ENCODE data around the gene GRAMD1B. TPM values are rescaled to one million over a fixed set of nuclear protein-coding genes. Genes with fewer than 3 reads are reported as not detected.

Gene GRAMD1B
- total RNA-seq, 4 donors from 2014 or later: under 0.01 to 6.5 (median 3.7) TPM

- no peak for DNase-seq
- H3K27ac ChIP-seq: no peak overlapping the region
Observed at GRCh38 chr11:123590296-123590912, 160.3 kb downstream of the GRAMD1B start.

GRCh38 chr11:123593570-123593969 lies 163.5 kb downstream of the GRAMD1B start:
- DNase-seq: no peak
- H3K9me3 ChIP-seq: no peaks in the 10 kb centered on the region
- H3K4me1 ChIP-seq: no peaks in the 10 kb centered on the region
- no peak overlapping the region for H3K27ac ChIP-seq
- H3K36me3 ChIP-seq: no peaks in the 10 kb centered on the region
- H3K4me3 ChIP-seq: no peak overlapping the region
- intact Hi-C loops (cut with DNase I; ENCODE audit: low total_unique reads): no loop called here
- no peak for TF ChIP-seq POLR2A (IDR thresholded peaks at IDR 0.05)
- no peak for TF ChIP-seq CTCF (IDR thresholded peaks at IDR 0.05)
- no peaks in the 10 kb centered on the region for H3K27me3 ChIP-seq

More at GRCh38 chr11:123590296-123590912, 160.3 kb downstream of the GRAMD1B start:
- no peak for TF ChIP-seq CTCF (IDR thresholded peaks at IDR 0.05)
- TF ChIP-seq POLR2A (IDR thresholded peaks at IDR 0.05): no peak
- no peak overlapping the region for H3K4me3 ChIP-seq
- no peaks in the 10 kb centered on the region for H3K4me1 ChIP-seq
- H3K36me3 ChIP-seq: no peaks in the 10 kb centered on the region
- intact Hi-C loops (cut with DNase I; ENCODE audit: low total_unique reads): no loop called here
- no peaks in the 10 kb centered on the region for H3K9me3 ChIP-seq
- no peaks in the 10 kb centered on the region for H3K27me3 ChIP-seq

- no peak for DNase-seq
- TF ChIP-seq CTCF (IDR thresholded peaks at IDR 0.05): no peak
- no peak for TF ChIP-seq POLR2A (IDR thresholded peaks at IDR 0.05)
- no peaks in the 10 kb centered on the region for H3K9me3 ChIP-seq
- H3K27me3 ChIP-seq: no peaks in the 10 kb centered on the region
- no peak overlapping the region for H3K4me3 ChIP-seq
- intact Hi-C loops (cut with DNase I; ENCODE audit: low total_unique reads): no loop called here
- no peaks in the 10 kb centered on the region for H3K4me1 ChIP-seq
- H3K36me3 ChIP-seq: no peaks in the 10 kb centered on the region
- no peak overlapping the region for H3K27ac ChIP-seq
Observed at GRCh38 chr11:123594188-123594901, 164.3 kb downstream of the GRAMD1B start.

DNA sequence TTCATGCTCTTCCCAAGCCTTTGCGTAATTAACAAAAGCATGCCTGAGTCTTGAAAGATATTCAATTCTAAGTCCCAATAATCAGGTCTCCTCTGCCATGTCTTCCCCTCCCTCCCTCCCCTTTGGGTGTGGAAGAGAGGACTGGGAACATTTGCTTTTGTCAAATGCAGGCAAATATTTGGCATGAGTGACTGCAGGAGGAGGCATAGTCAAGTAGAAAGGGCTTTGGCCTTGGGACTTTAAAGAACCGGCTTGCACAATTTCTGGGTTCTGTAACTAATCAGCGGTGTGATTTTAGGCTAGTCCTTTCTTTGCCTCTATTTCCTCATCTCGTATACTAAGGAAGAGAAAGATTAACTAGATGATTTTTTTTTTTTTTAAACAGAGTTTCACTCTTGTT lies 164.9 kb downstream of the GRAMD1B start:
- Histone ChIP-seq H3K9me3 (no peaks in the 10 kb centered on the region), H3K27me3 (no peaks in the 10 kb centered on the region), H3K4me3 (no peak overlapping the region), H3K36me3 (no peaks in the 10 kb centered on the region), H3K4me1 (no peaks in the 10 kb centered on the region), H3K27ac (no peak overlapping the region)
- no peak for DNase-seq
- TF ChIP-seq POLR2A (IDR thresholded peaks at IDR 0.05): no peak
- no peak for TF ChIP-seq CTCF (IDR thresholded peaks at IDR 0.05)
- intact Hi-C loops (cut with DNase I; ENCODE audit: low total_unique reads): no loop called here

DNA sequence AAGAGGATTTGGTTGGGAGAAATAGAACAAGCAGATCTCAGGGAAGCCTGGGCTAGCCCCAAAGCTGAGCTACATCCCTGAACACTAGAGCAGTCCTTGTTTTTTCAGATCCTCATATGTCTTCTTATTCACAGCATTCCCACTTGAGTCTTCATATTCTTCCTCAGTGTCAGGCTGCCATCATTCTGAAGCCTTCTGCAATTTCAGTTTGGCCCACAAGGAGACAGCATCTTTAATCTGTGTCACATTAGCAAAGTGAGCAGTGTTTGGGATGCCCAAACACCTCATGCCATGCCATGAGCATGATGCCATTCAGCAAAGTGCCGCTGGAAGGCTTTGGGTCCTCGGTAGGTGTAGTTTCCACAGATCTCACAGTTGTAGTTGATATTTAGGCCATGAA lies 167.8 kb downstream of the GRAMD1B start:
- DNase-seq: no peak
- H3K4me3 ChIP-seq: no peak overlapping the region
- H3K36me3 ChIP-seq: no peaks in the 10 kb centered on the region
- intact Hi-C loops (cut with DNase I; ENCODE audit: low total_unique reads): no loop called here
- H3K4me1 ChIP-seq: no peaks in the 10 kb centered on the region
- TF ChIP-seq CTCF (IDR thresholded peaks at IDR 0.05) (no peak), POLR2A (IDR thresholded peaks at IDR 0.05) (no peak)
- no peaks in the 10 kb centered on the region for H3K9me3 ChIP-seq
- H3K27ac ChIP-seq: no peak overlapping the region
- no peaks in the 10 kb centered on the region for H3K27me3 ChIP-seq
